ENCODE data around the gene GPR161.
"Not testable (repeated sequence)": the region's sequence is repeated elsewhere in the genome, so short reads cannot be mapped to it uniquely, and the experiment has no call there.

The GPR161 gene

DNA sequence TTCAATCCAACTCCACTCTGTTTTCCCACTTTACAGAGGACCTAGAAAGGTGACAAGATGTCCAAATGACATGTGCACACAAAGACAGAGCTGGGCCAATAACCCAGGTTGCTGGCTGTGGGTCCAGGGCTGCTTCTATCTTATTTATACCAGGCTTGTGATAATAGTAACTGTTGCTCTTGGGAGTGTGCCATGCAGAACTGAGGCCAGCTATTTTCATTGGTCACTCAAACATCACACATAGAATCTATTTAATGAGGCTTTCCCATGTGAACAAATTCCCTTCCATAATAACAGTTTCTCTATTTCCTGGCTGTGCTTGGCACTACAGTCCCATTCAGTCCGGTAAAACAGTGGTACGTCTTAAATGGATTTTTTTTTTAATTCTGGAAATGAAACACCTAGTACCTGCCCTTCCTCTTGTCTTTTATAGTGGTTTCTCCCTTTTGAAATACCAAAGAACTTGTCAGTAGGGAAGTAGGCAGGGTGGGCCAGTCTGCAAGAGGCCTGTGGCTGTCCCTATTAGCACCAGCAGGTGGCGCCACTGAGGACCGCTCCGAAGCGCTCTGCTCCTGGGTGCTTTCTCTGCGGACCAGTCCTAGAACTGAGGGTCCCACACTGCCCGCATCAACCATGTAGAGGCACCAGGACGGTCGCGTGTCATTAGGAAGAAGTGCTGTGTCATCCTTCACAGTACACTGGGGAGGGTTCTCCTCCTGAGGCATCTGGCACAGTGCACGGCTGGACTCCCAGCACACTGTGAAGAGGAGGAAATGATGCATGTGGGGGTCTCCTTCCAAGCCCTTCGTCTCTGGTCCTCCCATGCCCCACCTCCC is 52.1 kb downstream of the GPR161 start:
- peak; percentile 42 for DNase-seq

DNA sequence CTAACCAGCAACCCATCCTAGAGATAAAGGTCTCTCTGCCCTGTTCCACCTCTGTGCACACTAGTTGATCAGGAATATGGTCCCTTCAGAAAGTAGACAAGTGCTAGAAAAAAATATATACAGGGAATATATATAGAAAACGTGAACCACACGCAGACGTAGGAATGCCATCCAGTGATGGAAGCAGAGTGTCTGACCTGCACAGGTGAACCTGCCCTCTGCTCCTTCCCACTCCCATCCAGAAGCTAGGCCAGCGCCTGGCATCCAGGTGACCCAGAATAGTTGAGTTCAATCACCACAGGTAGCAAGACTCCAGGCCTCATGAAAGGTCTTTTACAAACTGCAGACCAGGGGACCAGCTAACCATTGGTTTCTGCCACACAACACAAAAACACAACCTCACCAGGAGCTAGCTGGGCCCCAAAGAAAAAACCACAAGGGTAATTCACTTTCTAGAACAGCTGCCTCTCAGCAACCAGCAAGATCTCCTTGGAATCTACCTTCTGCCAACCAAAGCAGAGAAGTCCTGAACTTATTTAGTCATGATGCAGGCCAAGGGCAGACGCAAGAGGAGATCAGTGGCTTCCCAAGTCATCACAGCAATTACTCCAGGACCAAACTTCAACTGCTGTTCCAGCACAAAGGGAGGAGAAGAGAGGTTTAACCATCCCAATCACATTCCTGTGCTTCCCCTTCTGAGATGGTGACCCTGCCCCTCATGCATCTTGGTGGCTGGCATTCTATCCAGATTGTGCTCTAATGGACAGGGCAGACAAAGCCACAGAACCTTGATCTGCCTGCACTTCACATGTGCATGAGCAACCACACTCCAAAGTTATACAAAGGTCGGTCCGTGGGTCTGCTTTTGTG is 53.0 kb downstream of the GPR161 start:
- no peak for DNase-seq

DNA sequence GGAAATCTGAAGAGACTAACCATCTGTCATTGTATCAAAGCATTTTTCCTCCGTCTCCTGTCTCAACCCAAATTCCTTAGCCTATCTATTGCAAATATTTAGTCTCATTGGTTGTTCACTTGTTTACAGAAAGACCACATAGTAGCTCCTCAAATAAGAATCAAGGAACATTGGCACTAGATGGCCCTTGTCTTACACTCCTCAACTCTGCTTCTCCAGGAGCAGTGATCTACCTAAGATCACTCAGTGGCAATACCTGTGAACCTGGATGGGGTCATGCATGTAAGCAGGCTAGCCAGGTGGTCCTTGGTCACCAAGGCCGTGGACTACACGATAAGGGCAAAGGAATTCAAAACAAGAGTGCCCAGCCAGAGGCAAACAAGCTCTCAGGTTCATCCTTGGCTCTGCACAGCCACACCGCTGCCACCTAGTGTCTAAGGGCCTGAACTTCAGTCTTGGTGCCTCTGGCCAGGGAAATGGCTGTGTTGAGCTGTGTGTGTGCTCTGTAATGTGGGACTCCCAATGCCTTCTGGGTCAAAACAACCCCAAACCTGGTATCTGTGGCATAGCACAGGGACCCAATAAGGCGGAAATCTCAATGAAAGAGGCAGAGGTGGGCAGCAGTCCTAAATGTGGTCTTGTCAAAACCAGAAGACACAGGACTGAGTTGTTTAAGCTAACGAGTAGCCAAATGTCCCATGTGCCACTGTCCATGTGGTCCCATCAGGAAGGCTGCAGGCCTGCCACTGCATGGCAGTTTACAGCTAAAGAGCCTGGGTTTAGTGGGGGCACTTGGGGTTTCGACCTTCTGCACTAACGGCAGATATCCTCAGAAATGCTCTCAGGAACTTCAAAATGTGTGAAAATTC is 54.5 kb downstream of the GPR161 start:
- DNase-seq, result peak; percentile 45

DNA sequence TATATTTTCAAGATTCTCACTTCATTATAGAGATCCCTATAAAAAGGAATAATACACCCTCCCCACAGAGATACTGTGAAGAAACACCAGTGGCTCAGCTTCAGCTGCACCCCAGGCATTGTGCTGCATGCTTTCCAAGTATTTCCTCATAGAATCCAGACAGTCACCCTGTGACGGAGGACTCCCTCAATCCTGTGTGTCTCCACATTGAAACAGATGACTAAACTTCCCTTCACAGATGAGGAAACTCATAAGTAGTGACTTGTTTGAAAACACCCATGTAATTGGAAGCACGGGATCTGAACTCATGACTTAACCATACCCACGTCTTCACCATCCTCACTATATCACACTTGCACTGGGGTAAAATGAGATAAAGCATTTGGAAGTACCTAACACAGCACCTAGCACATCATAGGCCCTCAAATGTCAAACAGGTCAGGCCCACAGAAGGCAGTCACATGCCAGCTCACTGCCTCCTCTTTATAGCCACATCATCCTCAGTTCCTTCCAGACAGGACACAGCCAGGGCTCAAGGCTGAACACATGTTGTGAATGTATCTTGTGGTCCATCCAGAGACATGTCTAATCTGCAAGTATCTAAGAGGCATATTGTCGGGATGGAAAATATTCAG is 55.2 kb downstream of the GPR161 start:
- no peak for DNase-seq

DNA sequence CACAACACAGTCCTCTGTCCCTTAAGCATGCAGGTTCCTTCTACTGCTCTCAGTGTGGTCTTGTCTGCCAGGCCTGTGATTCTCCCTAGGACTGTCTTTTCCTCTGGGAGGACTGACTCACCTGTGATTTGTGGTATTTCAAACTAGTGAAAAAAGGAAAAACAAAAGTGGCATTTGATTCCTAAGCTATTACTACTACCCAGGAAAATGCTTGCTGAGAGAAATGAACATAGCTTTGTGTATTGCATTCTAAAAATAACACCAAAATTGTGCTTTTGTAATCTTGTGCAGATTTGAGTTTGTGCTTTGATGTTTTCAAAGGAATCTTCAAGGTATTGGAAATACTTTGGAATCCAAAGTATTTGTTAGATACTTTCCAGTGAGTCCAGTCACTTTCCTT is 57.0 kb downstream of the GPR161 start:
- DNase-seq, result no peak

DNA sequence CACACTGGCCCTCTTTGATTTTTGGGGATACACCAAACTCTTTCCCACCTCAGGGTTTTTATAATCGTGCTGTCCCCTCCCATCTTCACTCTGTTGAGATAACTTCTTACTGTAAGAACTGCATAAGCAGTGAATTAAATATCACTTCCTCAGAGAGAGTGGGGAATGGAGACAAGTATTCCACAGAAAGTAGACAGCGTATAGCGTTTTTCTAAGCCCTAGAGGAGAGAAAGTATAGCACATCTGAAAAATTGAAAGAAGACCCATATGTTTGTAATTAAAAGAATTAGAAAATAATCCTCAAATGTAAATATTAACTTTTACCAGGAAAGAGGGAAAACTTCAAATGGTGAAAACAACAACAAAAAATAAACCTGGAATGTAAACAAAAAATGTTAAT is 67.3 kb downstream of the GPR161 start:
- no peak for DNase-seq

DNA sequence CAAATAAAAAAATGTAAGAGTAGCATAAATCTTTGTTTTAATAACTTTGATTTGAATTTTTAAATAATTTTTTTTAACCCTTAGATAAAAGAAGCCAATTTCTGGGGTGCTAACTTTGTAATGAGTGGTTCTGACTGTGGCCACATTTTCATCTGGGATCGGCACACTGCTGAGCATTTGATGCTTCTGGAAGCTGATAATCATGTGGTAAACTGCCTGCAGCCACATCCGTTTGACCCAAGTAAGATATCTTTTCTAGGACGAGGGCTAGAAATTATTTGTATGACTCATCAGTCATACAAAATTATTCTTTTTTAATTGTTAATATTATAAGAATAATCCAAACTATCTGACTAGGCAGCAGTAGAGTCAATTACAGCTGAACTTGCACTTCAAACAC is 71.2 kb downstream of the GPR161 start:
- DNase-seq, result no peak

DNA sequence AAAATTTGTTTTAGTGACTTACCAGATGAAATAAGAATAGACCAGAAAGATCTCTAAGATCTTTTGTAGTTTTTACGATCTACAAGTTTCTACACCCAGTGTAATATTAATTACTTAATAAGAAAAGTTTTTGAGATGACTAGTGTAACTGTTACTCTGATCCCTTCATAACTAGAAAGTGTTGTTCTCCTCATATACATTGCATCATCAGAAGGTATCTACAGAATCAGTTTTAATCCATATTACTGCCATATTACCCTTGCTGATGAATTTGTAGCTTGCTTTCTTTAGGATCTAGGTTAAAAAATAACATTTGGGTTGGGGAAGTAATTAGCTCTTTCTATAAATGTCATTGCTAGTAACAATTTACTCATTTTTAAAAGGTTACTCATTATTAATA is 72.5 kb downstream of the GPR161 start:
- DNase-seq, result no peak

DNA sequence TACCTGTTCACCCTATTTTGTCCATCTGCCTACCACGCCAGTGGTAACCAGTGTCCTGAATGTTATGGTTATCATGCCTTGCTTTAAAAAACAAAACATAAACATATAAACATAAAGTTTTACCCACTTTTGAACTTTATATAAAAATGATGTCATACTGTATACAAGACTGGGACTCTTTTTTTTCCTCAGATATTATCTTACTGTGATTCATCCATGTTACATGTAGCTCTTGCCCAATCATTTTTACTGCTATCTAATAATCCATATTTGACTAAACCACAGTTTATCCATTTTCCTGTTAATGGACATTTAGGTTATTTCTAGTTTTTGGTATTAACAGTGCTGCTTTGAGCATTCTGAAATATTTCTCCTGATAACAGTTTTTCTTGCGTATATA is 78.8 kb downstream of the GPR161 start:
- DNase-seq, result no peak

DNA sequence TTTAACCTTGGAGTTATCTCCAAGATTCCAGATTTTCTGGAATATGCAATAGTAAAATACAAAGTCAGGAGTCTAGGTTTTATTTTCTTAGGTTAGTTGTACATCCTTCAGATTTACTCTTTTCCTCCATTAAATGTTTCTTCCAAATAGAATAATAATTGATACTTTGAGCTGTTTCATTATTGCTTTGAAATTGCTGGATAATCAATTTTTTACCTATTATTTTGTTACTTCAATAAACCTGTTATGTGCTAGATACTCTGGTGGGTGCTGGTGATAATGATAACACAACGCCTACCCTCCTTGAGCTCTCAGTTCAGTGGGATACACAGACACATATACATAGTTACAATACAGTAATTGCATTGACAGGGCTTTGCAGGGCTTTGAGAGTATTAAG is 79.4 kb downstream of the GPR161 start:
- DNase-seq, result no peak

DNA sequence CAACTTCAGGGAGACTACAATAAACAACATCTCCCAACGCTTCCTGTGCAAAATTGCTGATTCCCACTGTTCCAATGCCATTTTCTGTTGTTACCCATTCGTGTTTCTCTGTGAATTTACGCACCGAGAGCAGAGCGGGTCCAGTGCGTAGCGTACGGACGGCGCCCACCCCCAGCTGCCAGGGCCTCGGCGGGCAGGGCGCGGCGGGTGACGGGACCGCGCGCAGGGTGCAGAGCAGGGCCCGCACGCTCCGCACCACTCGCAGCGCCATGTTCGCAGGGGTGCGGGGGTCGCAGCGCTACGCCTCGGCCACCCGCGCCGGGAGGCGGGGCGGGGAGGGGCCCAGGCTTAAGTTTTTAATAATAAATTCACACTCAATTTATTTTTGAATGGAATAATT is 80.6 kb downstream of the GPR161 start:
- DNase-seq, result not testable (repeated sequence)

DNA sequence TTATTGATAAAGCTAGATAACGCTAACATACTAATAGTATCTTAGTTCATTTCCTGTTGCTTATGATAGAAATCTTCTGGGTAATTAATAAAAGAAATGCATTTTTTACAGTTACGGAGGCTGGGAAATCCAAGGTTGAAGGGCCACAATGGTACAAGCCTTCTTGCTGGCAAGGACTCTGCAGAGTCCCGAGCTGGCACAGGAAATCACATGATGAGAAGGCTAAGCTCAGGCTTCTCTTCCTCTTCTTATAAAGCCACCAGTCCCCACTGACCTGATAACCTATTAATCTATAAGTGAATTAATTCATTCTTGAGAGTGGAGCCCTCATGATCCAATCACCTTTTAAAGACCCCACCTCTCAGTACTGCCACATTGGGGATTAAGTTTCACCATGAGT is 82.6 kb downstream of the GPR161 start:
- no peak for DNase-seq

DNA sequence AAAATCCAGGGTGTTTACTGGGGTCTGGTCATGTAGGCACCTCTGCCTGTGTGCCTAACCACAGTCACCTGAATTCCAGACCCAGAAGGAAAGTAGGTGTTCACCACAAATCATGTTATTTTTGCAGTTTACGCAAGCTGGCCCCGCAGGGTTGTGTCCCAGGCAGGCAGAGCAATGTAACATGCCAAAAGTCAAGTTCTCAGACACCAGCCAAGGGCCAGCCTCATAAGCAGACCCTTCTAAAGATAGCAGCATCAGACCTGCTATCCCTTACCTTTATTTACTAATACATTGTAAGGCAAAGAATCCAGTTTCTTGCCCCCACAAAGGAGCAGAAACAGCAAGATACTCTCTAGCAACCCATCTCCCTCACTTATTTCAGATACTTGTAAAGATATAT is 83.0 kb downstream of the GPR161 start:
- no peak for DNase-seq

DNA sequence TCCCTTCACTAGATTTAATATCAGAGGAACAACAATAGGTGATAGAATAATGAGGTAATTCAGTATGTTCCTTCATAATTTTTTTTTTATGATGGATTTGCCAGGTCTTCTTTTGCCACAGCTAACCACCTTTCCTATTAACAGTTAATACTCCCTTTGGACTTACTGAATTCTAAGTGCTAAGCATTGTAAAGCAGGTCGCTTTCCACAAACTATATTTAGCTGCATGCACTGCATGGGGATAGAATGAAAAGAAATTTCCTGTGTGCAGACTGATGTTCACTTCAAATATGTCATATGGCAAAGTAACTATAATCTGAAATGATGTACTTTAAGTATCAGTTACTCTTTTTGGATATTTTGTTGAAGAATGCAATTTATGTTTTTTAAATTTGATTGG is 85.8 kb downstream of the GPR161 start:
- DNase-seq, result no peak

DNA sequence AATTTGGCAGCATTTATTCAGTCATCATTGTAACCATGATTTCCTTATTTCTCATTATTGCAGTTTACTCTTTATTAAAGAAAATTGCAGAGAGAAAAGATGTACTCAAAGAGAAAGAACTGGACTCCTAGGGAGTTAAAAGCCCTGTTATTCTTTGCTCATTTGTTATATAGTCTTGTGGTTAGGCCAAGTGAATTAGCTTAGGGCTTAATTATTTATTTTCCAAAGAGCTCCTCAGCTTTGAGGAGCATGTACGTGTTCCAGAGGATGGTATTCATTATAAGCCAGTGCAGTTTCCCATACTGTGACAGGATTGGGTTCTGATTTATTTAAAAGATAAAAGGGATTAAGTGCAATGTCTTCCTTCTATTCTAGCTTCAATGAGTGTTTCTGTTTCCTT is 86.4 kb downstream of the GPR161 start:
- DNase-seq, result no peak

DNA sequence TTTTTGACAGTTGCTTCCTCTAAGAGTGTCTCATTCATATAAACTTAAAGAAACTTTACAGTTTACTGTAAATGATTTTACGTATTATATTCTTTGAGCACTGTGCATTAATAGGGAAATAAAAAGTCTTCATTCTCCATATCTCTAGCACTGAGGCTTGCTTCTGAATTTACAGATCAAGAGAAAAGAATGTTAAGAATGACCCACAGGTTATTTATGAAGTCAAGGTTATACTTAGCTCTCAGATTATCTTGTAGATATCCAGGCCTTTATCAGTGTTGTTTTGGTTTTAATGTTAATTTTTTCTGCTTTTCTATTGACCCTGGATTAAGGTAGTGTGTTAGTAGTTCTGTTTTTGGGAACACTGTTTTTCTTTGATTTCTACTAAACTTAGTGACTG is 91.4 kb downstream of the GPR161 start:
- no peak for DNase-seq

DNA sequence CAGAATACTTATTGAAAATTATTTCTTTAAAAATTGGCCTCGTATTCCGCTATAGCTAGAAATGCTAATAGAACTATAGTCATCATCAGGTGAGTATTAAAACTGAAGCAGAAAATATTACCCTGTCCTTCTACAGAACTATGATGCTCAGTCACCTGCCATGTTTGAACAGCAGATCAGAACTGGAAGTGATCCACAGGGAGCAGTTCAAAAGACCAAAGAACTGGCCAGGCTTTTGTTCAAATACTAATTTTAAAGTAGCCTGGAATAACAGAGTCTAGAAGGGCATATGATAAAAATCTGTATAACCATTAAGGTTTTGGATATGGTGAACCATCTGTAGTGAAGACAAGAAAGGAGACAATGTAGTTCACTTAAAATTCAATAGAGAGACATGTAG is 94.4 kb downstream of the GPR161 start:
- no peak for DNase-seq

DNA sequence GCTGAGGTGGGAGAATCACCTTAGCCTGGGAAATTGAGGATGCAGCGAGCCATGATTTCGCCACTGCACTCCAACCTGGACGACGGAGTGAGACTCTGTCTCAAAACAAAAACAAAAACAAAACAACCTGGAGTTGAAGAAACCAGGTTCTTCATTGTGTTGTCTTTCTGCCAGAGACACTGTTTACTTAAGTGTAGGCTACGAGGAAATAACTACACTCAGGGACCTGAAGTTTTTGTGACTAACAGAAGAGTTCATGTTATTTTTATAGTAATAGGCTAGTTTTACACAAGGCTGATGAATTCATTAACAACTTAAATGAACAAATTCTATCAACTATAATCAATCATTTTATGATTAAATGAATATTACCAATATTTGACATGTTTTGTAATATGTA is 101.4 kb downstream of the GPR161 start:
- DNase-seq, result no peak

DNA sequence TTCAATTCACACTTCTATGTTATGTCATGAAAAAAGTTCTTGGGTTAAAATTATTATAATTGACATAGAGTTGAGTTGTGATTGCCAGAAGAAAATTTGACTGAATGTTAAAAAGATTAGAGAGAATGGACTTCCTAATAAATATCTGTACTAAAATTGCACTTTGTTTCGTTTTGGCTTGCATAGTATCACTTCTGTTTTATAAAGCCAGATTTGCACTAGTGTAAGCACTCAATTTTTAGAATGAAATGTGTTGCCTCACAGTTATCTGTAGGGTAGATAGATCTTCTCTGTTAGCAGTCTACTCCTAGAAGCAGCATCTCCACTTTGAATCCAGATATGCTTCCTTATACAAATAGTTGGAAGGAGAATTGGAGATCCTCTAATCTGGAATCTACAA is 104.7 kb downstream of the GPR161 start:
- DNase-seq, result no peak

DNA sequence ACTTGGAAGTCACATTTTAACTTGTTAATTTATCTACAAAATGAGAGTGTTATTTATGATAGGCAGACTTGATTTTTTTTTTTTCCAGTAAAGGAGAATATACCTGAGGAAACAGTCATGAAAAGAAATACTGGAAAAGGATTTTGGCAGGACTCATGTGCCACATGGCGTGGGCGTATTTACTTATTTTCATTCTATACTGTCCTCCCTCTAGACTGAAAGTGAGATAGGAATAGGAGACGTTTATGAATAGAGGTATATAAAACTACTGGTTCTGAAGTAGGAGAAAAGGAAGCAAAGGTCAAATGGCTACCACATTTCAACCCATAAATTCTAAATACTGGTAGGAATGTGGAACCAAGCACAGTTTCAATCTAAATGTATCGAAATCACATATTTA is 105.1 kb downstream of the GPR161 start:
- DNase-seq, result no peak

DNA sequence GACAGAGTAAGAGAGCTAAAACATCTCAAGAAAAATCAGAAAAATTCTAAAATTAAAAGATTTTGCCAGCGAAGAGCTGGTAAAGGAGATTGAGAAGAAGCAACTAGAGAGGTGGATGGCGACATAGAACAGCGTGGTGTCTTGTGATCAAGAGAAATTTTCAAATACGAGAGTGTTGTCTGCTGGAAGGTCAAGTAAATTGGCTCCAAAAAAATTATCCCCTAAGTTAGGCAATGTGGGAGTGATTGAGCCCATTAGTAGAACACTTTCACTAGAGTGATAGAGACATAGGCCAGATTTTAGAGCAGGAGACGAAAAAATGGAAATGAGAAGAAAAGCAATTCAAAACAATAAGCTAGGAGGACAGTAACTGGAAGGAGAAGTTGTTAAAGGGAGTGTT is 105.5 kb downstream of the GPR161 start:
- DNase-seq, result no peak
